Spleen (tissue), 7 donors: Measurements from ENCODE around the gene AHSP.

ENCODE experiments used
- POLR2A ChIP-seq, 3 donors: fragments of 450-650 bp; IDR thresholded peaks; one replicate each; pipeline ENCODE4 v1.5.1; 2017; ENCODE audit warnings: antibody characterized with exemption in 3 of 3, mild to moderate bottlenecking in 1 of 3
- POLR2AphosphoS5 ChIP-seq, 3 donors: sonication (generic); formaldehyde crosslinking; IDR thresholded peaks; one replicate each; pipeline ENCODE4 v1.5.1; 2017; ENCODE audit warnings: antibody characterized with exemption in 3 of 3
- TF ChIP-seq, protein P1 (sequence below), 11 experiments: fragments of 200-600 bp in 7 of 11; fragments of 450-650 bp in 4 of 11; sonication (generic) in 4 of 11; IDR thresholded peaks in 8 of 11; conservative IDR thresholded peaks in 3 of 11; 1 replicate in 7 of 11; 2 replicates in 4 of 11; pipeline versions ENCODE4 v1.4.0 to v1.8.0; 2016 to 2021; ENCODE audit warnings: antibody characterized with exemption in 11 of 11, inconsistent platforms in 4 of 11, mild to moderate bottlenecking in 1 of 11
- donor health status: DM: no; HTN: no; CAD: no; lungs with moderate emphysema.
- donor health status: DM: no; HTN: no; CAD: no.
- donor health status: DM: no; HTN: no; CAD: no.

DNA sequence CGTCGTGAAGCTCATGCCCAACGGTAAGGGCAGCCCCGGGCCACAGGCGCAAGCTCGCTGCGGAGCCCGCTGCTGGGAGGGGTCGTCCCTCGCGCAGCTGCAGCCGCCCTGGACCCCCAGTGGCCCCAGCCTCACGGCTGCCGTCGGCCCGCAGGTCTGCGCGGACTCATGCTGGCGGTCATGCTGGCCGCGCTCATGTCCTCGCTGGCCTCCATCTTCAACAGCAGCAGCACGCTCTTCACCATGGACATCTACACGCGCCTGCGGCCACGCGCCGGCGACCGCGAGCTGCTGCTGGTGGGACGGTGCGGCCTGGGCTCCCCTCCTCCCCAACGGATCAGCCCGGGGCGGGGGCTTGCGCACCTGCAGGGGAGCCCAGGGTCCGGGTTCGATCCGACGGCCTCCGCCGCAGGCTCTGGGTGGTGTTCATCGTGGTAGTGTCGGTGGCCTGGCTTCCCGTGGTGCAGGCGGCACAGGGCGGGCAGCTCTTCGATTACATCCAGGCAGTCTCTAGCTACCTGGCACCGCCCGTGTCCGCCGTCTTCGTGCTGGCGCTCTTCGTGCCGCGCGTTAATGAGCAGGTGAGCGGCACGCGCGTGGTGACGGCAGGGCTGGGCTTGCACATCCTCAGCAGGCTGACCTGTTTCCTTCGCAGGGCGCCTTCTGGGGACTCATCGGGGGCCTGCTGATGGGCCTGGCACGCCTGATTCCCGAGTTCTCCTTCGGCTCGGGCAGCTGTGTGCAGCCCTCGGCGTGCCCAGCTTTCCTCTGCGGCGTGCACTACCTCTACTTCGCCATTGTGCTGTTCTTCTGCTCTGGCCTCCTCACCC is 39.0 kb upstream of the AHSP start:
- TF ChIP-seq, protein P1, sequence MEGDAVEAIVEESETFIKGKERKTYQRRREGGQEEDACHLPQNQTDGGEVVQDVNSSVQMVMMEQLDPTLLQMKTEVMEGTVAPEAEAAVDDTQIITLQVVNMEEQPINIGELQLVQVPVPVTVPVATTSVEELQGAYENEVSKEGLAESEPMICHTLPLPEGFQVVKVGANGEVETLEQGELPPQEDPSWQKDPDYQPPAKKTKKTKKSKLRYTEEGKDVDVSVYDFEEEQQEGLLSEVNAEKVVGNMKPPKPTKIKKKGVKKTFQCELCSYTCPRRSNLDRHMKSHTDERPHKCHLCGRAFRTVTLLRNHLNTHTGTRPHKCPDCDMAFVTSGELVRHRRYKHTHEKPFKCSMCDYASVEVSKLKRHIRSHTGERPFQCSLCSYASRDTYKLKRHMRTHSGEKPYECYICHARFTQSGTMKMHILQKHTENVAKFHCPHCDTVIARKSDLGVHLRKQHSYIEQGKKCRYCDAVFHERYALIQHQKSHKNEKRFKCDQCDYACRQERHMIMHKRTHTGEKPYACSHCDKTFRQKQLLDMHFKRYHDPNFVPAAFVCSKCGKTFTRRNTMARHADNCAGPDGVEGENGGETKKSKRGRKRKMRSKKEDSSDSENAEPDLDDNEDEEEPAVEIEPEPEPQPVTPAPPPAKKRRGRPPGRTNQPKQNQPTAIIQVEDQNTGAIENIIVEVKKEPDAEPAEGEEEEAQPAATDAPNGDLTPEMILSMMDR (IDR thresholded peaks at IDR 0.05 in 8 of 11, conservative IDR thresholded peaks at IDR 0.05 in 3 of 11), result no peak
- no peak for TF ChIP-seq POLR2A (IDR thresholded peaks at IDR 0.05)
- TF ChIP-seq POLR2AphosphoS5 (IDR thresholded peaks at IDR 0.05), result peak in 2 of 3 donors; percentile 31 to 38
